ENCODE data around the gene PRDM12.

The PRDM12 gene

DNA sequence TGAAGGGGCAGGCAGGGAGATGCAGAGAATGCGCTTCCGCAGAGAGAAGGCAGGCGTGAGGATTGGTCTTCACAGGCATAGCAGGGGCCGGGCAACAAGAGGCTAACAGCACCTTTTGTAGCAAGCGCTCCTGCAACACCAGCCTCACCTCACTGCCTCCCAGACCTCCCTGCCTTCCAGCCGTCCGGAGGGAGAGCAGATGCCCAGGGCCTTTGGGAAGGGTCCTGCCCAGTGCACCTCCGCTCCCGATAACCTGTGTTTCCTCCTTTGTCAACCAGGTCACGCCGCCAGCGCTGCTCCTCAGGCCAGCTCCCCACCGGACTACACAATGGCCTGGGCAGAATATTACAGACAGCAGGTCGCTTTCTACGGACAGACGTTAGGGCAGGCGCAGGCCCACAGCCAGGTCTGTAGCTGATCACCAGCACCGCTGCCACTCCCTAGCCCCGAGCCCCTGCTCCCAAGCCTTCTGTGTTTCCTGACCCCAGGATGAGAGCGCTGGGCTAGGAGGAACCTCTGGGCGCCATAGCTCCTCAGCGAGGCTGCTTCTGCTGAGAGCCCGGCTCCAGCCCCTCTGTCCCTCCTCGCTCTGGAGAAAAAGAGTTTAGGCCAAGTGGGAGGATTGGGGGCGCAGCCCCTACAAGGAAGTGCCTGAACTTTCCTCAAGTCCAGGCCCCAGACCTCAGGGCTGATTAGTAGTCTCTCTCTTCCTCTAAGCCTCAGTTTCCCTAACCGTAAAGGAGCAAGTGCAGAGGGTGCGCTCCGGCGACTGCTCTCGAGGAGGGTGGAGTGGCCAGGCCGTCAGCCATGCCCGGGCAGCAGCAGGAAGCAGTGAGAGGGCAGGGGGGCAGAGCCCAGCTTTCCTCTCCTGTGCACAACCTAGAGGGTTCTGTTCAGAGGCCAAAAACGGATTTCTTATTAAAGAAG lies 28.4 kb upstream of the PRDM12 start:
- no peak for DNase-seq (ENCODE audit: low read depth in 2 of 2)

DNA sequence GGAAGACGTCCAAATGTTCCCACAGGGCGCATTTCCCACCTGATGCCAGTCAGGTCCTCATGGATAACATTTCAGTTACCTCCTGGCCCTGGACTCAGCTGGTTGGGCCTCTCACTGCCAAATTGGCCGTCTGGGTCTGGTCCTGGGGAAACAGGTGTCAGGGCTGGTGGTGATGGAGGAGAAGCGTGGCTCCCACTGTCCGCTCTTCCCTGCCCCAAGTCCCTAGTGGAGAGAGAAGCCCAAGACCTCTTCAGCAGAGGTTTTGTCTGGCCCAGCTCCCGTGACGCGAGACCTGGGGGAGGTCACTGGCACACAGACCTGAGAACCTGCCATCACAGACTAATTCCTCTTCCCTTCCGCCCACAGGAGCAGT lies 27.8 kb upstream of the PRDM12 start:
- no peak for DNase-seq (ENCODE audit: low read depth in 2 of 2)

DNA sequence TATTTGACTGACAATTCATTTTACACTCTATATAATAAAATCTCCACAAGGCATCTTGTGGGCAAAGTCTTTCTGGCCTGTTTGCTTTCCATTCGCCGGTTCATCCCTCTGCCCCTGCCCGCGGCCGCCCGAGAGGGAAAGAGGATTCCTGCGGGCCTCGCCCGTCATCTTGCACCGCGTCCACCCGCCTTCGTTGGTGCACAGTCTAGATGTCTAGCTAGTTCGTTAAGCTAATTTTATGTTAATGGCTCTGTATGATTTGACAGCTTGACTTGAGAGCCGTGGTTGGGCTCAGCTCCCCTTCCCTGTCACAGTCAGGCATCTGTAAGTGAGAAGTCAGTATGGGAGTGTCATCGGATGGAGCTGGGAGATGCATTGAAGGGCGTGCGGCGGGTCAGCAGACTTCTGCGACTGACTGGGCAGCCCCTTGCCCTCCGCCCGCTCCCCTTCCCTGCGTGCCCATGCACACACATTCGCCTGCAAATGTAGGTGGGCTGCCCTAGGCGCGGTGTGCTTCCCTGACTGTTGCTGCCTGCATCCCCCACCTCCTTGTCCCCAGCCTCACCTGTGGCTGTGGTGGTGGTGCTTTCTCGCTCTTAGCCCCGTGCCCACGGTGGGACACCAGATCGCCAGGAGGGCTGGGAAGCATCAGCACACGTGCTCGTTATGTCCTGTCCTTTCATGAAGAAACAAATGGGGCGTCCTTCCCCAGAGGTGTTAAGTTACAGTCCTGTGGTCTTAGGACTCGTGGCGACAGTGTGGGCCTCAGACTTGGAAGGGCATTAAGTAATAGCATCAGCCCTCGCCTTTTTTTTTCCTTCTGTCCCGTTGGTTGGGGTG lies 25.9 kb upstream of the PRDM12 start:
- no peak for DNase-seq (ENCODE audit: low read depth in 2 of 2)

DNA sequence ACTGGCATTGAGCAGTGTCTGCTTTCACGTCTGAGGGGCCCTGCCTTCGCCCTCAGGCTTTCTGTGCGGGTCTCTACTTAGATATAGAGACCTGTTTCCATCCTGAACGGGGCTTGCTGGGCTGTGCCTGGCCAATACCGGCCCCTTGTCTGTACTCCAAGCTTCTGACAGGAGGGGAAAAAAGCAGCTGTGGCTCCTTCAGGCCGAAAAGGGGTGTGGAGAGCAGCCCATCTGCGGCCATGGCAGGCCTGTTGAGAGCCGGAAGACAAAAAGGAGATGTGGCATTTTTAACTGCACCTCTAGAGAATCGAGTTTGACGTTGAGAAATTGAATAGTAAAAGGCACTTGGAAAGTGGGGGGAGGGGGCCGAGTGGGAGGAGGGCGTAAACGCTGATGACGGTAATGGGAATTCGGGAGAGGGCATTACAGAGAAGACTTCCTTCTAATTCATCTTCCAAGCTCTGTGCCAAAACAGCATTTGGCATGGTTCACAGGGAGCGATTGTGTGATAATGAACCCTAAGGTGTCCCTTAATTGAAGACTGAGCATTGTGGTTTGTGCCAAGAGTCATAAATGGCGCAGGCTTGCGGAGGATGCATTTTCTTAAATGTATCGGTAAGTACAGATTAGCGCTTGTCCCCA lies 25.1 kb upstream of the PRDM12 start:
- DNase-seq (ENCODE audit: low read depth in 2 of 2) = no peak

DNA sequence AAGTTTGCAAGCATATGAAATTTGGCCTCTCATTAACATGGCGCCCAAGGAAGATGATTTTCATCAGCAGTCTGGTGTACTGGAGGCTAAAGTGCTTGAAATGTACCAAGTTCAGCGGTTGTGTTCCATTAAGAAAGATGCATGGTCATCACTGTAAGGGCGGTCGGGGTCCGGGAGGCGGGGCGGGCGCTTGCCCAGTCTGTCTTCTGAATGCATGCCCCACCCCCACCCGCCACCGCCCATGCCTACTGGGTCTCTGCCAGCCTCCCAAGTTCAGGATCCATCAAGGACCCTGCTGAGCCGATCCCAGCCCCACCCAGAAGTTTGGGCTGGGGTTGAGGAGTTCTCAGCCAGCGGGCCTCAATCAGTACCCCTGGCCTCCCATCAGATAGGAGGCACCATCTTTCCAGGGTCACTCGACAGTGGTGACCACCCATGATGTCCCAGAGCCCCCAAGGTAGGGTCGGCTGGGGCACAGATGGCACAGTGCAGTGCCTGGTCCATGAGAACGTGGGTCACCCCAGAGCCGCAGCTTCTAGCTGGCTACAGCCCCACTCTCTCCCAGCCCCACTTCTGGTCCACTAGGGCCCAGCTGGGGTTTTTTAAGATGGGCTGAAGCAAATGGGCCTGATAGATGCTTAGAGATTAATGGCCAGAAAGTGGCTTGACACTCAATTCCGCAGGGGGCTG lies 24.4 kb upstream of the PRDM12 start:
- no peak for DNase-seq (ENCODE audit: low read depth in 2 of 2)

DNA sequence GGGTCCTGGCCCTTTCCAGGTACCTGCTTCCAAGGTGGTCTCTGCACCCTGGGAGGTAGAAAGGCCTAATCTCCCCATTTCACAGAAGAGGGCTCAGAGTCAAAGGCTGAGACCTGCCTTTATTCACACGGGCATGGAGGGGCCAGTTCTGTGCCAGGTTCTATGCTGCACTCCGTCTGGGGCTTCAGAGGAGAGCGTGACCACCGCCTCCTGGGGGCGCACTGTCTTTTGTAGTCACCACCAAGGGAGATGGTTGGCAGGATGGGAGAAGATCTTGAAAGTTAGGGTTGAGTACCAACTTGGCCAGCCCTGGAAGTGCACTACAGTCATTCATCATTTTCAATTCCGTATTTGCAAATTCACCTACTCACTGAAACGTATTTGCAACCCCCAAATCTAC lies 23.7 kb upstream of the PRDM12 start:
- no peak for DNase-seq (ENCODE audit: low read depth in 2 of 2)

DNA sequence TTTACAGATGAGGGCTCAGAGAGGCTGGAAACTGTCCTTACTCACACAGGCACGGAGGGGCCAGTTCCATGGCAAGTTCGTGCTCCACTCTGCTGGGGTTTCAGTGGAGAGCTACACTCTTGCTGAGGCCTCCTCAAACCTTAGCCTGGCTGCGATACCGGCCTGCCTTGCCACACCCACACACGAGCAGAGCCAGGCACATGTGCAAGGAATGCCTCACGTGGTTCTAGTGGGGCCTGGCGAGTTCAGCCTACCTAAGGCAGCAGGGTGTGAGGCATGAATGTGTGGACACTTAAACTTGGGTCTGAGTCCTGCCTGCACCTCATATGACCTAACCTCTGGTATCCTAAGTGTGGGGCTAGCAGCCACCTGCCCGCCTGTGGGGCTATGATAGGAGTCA lies 21.5 kb upstream of the PRDM12 start:
- no peak for DNase-seq (ENCODE audit: low read depth in 2 of 2)

DNA sequence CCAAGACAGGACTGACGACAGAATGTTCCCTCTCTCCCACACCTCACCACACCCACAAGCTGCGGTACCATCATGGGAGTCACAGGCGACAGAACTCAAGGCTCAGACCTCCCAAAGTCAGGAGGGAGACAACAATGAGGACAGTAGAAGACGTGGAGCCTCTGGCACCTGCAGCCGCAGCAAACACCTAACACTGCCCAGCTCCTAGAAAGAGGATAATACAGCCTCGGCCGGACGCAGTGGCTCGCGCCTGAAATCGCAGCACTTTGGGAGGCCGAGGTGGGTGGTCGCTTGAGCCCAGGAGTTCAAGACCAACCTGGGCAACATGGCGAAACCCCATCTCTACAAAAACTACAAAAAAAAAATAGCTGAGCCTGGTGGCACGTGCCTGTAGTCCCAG lies 13.2 kb upstream of the PRDM12 start:
- no peak for DNase-seq (ENCODE audit: low read depth in 2 of 2)

DNA sequence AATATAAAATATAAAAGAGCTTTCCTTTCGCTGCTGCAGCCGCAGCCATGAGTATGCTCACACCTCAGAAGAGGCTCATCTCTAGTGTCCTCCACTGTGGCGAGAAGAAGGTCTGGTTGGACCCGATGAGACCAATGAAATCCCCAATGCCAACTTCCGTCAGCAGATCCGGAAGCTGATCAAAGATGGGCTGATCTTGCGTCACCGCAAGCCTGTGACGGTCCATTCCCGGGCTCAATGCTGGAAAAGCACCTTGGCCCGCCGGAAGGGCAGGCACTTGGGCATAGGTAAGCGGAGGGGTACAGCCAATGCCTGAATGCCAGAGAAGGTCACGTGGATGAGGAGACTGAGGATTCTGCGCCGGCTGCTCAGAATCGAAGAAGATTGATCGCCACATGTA lies 12.6 kb upstream of the PRDM12 start:
- DNase-seq (ENCODE audit: low read depth in 2 of 2) = no peak

DNA sequence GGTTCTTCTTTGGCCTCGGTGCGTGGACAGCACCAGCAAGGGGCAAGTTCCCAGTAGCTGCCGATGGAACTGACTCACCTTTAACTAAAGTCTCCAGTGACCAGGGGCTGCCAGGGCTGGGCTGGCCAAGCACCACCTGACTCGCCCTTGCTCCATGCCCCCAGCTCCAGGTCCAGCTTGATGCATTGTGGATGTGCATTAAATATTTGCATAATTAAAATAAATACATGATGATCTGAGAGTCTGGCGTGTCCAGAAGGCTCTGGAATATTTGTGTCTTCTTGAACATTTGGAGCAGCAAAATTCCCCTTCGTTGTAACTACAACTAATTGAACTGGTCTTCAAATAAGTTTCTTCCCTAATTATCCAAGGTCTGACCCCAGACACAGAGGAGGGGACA lies 9.5 kb upstream of the PRDM12 start:
- no peak for DNase-seq (ENCODE audit: low read depth in 2 of 2)

DNA sequence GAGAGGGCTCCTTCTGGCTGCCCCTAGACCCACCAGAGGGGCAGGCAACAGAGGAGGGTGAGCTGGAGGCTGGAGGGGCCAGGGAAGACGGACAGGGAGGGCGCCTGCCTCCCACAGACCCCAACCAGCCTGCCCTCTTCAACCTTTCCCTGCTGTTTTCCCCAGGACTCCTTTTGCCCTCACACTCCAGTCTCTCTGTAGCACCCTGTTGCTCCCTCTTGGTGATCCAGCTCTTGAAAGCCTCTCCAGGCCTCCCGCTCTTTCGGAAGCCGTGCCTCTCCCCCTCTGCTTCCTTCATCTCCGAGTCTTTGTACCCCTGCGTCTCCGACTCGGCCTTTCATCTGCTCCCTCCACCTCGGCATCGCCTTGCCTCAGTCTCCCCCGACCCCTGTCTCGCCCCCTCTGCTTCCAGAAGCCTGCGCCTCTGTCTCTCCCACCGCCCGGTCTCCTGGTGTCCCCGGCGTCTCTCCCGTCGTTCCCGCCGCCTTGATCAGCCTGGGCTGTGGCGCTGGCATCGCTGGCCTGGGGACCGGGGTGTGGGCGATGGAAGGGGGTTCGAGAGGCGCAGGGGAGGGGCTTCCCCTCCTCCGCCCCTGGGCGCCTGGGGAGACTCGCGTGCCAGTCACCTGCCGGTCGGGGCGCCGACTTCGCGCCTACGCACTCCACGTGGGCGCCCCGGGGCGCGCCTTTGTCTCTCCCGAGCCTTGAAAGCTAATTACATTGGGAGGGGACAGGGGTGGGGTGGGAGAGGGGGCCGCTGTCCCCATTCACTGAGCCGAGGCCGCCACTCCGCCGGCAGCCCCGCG lies 5.3 kb upstream of the PRDM12 start:
- DNase-seq (ENCODE audit: low read depth in 2 of 2) = no peak

DNA sequence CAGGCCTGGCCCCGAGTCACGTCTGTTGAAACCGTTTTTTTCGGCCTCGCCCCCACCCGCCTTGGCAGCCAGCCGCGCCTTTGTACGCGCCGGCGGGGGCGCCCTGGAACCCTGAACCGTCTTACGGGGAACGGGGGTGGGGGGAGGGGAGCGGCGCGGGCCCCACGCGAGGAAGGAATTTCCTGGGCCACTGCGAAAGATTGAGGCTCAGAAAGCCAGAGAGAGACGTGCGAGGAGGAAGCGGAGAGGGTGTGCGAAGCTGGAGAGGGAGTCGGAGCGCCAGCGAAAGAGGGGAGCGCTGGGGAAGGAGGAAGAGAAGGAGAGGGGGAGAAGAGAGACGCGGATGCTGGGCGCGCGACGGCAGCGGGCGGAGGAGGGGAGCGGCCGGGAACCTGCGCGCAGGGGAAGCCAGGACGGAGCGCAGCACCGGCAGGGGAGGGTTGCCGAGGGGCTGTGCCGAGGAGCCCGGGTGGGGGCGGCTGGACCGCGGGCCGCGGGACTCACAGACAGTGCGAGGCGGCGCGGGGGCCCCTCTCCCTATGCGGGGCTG lies 4.6 kb upstream of the PRDM12 start:
- no peak for DNase-seq (ENCODE audit: low read depth in 2 of 2)

DNA sequence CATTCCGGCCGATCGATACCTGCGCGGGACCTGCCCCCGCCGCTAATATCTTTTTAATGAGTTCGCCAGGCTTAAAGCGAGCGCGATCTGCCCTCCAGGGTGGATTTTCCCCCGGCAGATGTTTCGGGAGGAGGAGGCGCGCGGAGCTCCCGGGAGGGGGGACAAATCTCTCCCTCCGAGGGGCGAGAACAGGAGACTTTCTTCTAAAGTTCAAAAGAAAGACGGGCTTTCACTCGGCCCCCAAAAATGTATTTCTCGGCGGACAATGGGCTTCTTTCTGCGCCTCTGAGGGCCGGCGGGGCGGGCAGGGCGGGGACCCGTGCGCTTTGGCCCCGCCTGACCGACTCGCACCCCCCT lies 4.1 kb upstream of the PRDM12 start:
- DNase-seq (ENCODE audit: low read depth in 2 of 2) = no peak

DNA sequence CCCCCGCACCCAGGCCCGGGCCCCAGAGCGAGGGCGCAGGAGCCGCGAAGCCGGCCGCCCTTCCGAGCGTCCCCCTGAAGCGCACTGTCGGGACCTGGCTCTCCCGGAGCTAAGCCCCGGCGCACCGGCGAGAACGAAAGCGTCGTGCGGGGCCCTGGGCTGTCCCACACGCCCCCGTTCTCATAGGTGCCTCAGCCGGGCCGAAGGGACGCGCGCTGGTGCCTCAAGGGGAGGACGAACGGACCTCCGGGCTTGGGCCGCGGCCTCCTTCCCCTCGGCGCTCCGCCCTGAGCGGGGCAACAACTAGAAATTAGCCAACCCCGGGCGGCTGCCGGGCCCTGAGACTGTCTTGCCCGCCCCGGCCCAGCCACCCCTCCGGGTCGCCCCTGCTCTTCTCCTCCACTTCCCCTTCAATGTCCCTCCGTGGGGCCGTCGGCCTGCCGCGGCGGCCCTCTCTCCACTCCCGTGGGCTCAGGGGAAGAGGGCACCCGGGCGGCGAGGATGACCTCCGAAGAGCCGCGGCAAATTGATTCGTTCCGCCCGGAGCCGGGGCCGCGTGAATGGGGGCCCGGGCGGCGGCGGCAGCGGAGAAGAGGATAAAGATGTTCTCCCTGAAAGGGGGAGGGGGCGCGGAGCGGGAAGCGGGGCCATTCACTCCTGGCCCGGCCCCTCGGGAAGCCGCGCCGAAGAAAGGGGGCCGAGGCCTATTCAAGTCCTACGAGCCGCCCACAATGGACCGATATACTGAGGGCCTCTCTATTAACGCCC lies 3.5 kb upstream of the PRDM12 start:
- DNase-seq (ENCODE audit: low read depth in 2 of 2) = no peak

DNA sequence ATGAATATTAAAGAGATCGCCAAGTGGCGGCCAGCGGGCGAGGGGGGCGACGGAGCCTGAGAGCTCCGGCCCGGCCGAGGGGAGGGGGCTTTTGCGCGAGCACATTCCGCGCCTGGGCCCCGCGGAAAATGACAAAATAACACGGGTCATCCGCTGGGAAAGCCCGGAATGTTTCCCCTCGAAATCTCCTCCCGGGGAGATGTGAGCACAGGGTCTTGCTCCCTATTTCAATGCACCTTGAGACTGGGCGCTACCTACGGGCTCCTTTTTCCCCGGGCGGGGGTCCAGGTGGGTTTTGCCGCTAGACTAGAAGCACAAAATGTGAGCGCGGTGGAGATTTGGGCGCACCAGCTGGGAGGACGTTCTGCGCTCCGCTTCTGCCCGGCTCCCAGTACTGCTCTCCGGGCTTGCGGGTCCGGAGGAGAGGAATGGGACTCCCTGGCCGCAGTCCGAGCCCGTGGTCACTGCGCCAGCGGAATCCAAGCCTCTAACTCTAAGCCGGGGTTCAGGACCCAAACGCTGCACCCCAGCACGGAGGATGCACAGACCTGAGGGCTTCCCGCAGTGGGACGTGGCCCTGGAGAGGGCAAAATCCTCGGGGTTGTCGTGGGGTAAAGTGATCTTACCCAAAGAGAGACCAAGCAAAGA lies 2.8 kb upstream of the PRDM12 start:
- DNase-seq (ENCODE audit: low read depth in 2 of 2) = no peak

DNA sequence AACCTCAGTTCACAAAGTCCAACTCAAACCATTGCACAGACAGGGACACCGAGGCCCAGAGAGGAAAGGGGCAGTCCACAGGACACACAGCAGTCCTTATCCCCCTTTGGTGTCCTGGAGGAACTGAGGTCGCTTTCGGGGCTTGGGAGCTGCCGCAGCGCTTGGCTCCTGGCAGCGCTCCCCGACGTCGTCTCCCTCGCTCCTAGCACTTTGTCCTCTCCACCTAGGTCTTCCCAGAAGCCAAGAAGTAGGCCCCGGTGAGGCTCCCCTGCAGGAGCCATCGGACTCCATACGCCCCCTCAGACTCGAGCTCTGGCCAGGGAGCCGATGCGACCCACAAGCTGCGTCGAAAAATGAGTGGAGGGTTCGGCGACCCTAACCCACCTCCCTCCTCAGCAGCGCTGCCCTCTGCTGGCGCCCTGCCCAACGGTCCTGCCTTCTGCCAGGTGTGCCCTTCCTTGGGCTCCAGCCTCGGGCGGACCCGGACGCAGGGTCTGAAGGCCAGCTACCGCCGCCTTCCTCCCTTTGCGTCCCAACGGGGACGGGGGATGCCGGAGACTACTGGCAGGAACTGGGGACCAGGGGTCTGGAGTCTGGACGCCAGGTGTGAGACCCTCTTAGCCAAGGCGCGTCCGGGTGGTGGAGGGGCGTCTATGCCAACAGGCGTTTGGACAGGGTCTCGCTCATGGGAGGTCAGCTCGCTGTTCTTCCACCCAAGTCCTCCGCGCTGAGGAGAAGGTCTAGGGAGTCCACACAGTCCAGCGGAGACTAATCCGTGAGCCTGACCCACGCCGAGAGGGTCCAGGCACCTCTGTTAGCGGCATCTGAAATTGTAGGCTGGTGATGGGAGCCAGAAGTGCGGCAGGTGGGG lies 2.1 kb upstream of the PRDM12 start:
- DNase-seq (ENCODE audit: low read depth in 2 of 2) = no peak

DNA sequence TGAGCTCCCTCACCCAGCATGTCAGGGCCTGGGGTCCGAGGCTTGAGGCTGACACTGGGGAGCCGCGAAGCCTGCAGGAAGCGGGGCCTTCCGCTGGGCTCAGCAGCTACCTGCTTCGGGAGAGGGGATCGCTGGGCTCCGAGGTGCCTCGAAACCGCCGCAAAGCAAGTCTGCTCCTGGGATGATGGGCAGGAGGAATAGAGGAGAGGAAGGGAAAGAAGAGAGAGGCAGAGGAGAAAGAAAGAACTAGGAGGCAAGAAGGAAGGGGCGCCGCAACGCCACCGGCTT lies 1.5 kb upstream of the PRDM12 start:
- no peak for DNase-seq (ENCODE audit: low read depth in 2 of 2)

DNA sequence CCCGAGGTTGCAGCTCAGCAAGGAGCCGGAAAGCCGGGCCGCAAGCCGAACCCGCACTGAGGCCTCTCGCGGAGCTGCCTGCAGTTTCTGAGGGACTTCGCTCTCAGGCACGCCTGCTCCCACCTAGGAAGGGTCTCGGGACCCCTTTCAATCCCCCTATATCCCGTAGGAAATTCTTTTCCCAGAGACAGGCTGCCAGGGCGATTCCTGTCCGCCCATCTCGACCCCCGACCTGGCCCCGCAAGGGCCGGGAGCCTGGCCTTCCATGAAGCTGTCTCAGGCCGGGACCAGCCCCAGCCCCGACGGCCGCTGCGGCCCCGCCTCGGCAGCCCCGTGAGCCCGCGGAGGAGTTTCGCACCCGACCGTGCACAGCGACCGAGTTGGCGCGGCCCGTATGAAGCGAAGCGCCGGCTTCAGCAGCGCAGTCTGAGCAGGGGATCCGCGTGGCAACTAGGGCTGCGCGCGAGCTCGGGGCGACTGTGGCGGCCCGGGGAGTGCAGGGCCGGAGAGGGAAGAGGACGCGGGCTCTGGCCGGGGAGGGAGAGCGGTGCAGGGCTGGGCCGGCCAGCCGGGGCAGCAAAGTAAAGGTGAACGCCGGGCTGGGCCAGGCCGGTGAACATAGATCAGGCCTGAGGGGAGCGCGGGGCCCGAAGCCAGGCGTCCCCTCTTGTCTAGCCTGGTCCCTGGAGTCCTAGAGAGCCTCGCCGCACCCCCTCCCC lies 977 bp upstream of the PRDM12 start:
- no peak for DNase-seq (ENCODE audit: low read depth in 2 of 2)

DNA sequence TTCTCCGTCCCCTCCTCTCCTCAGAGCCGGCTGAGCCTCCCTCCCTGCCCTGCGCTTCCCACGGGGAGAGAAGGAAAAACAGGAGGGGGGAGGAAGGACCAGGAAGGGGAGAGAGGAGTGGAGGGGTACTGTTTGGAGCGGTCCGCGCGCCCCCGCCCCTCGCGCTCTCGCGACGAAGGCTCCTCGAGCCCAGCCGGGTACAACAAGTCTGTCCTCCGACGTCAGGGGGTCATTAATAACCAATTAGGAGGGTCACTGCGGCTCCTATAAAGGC lies 480 bp upstream of the PRDM12 start:
- no peak for DNase-seq (ENCODE audit: low read depth in 2 of 2)

Measured in stimulated activated CD4-positive, alpha-beta T cell treated with anti-CD3 and anti-CD28 coated beads, Interleukin-4, amount 100 ng/mL, for 48 hours (primary cell).